ENCODE data around the gene PAM16. TPM values are rescaled to one million over a fixed set of nuclear protein-coding genes. Genes with fewer than 3 reads are reported as not detected.

PAM16 gene
- total RNA-seq, 1 donor from 2014 or later, result 62.8 TPM

- Histone ChIP-seq H3K27me3 (ENCODE audit: control insufficient read depth, insufficient read depth, low read length) (no peaks in the 10 kb centered on the region), H3K4me3 (ENCODE audit: low read depth, low read length) (no peak overlapping the region), H3K36me3 (ENCODE audit: control insufficient read depth, insufficient read depth, low read length) (peaks cover 1% of the 10 kb centered on the region)
- no peak for TF ChIP-seq CTCF (IDR thresholded peaks at IDR 0.05; ENCODE audit: insufficient read depth, low read length, poor library complexity, severe bottlenecking)
- no peak for DNase-seq (ENCODE audit: low read depth)
Observed at GRCh38 chr16:4364196-4365013, 13.3 kb upstream of the PAM16 start.

- Histone ChIP-seq H3K4me3 (ENCODE audit: low read depth, low read length) (no peak overlapping the region), H3K36me3 (ENCODE audit: control insufficient read depth, insufficient read depth, low read length) (peaks cover 1% of the 10 kb centered on the region), H3K27me3 (ENCODE audit: control insufficient read depth, insufficient read depth, low read length) (no peaks in the 10 kb centered on the region)
- DNase-seq (ENCODE audit: low read depth), result no peak
- TF ChIP-seq CTCF (IDR thresholded peaks at IDR 0.05; ENCODE audit: insufficient read depth, low read length, poor library complexity, severe bottlenecking), result no peak
Observed at GRCh38 chr16:4362476-4363135, 11.5 kb upstream of the PAM16 start.

- no peak overlapping the region for H3K4me3 ChIP-seq (ENCODE audit: low read depth, low read length)
- DNase-seq (ENCODE audit: low read depth), result no peak
- H3K27me3 ChIP-seq (ENCODE audit: control insufficient read depth, insufficient read depth, low read length), result no peaks in the 10 kb centered on the region
- TF ChIP-seq CTCF (IDR thresholded peaks at IDR 0.05; ENCODE audit: insufficient read depth, low read length, poor library complexity, severe bottlenecking), result no peak
- peaks cover 1% of the 10 kb centered on the region for H3K36me3 ChIP-seq (ENCODE audit: control insufficient read depth, insufficient read depth, low read length)
Observed at GRCh38 chr16:4361944-4362311, 10.8 kb upstream of the PAM16 start.

- Histone ChIP-seq H3K36me3 (ENCODE audit: control insufficient read depth, insufficient read depth, low read length) (peaks cover 1% of the 10 kb centered on the region), H3K27me3 (ENCODE audit: control insufficient read depth, insufficient read depth, low read length) (no peaks in the 10 kb centered on the region), H3K4me3 (ENCODE audit: low read depth, low read length) (no peak overlapping the region)
- TF ChIP-seq CTCF (IDR thresholded peaks at IDR 0.05; ENCODE audit: insufficient read depth, low read length, poor library complexity, severe bottlenecking), result no peak
- DNase-seq (ENCODE audit: low read depth), result no peak
Observed at GRCh38 chr16:4361033-4361943, 10.2 kb upstream of the PAM16 start.

- no peaks in the 10 kb centered on the region for H3K27me3 ChIP-seq (ENCODE audit: control insufficient read depth, insufficient read depth, low read length)
- H3K4me3 ChIP-seq (ENCODE audit: low read depth, low read length), result no peak overlapping the region
- DNase-seq (ENCODE audit: low read depth), result no peak
- H3K36me3 ChIP-seq (ENCODE audit: control insufficient read depth, insufficient read depth, low read length), result peaks cover 1% of the 10 kb centered on the region
- no peak for TF ChIP-seq CTCF (IDR thresholded peaks at IDR 0.05; ENCODE audit: insufficient read depth, low read length, poor library complexity, severe bottlenecking)
Observed at GRCh38 chr16:4360538-4361021, 9.5 kb upstream of the PAM16 start.

All from kidney epithelial cell (primary cell).